GM12892 (cell line): ENCODE data around the gene ABCC6.
"Not testable (repeated sequence)": the region's sequence is repeated elsewhere in the genome, so short reads cannot be mapped to it uniquely, and the experiment has no call there.

ENCODE experiments used
- POLR2A ChIP-seq: IDR thresholded peaks from 2 replicates; pipeline ENCODE4 v1.6.1; 2011; ENCODE audit warnings: low read depth, low read length, control low read depth
- POLR2AphosphoS5 ChIP-seq: IDR thresholded peaks from 2 replicates; pipeline ENCODE4 v1.6.1; 2011; ENCODE audit warnings: low read depth, low read length, control low read depth

GRCh38 chr16:16247439-16247838, 24.1 kb upstream of the ABCC6 start:
- TF ChIP-seq POLR2A, POLR2AphosphoS5: not testable (repeated sequence)
